Stimulated activated CD4-positive, alpha-beta T cell treated with anti-CD3 and anti-CD28 coated beads, Interleukin-2, amount 100 ng/mL, for 24 hours (primary cell): Measurements from ENCODE around the gene SLC25A29.
A peak's percentile ranks its signal among the peaks of the same experiment; 100 is the strongest.
"Not testable (repeated sequence)": the region's sequence is repeated elsewhere in the genome, so short reads cannot be mapped to it uniquely, and the experiment has no call there.

Experiments
- DNase-seq, 2 donors: peaks; one replicate each; pipeline ENCODE4 v3.0.0-alpha.2; 2020

SLC25A29 gene

GRCh38 chr14:100292776-100293461, 13.3 kb downstream of the SLC25A29 start:
- DNase-seq, result no peak

GRCh38 chr14:100292301-100292775, 13.9 kb downstream of the SLC25A29 start:
- DNase-seq, result no peak

DNA sequence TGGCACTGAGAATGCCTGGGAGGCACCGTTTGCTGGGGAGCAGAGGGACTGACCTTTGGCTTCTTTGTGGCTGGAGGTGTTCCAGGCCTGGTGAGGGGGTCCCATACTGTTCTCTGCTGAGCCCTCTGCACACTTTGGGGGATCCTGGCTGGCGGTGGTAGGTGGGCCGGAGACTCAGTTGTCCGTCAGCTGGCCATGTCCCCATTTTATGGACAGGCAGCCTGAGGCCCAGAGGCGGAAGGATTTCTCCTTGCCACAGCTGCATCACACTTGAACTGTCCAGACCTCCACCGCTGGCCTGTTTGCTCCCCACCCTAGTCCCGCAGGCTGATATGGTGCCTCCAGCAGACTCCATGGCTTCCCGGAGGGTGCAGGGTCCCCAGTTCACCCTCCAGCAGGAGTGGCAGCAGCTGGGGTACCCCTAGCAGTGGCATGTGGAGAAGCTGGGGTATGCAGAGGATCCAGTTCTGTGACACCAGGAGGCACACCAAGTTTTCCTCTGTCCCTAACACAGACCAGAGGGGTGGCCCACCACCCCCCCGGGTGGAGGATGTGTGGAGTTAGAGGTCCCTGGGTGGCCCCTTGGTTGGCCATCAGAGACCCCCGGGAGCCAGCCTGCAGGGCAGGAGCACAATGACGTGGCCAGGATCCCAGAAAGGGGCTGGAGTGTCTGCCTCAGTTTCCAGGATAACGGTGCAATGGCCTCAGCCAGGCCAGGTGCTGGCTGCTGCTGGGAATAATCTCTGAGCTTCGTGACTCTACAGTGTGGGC, 14.8 kb downstream of the SLC25A29 start:
- no peak for DNase-seq

DNA sequence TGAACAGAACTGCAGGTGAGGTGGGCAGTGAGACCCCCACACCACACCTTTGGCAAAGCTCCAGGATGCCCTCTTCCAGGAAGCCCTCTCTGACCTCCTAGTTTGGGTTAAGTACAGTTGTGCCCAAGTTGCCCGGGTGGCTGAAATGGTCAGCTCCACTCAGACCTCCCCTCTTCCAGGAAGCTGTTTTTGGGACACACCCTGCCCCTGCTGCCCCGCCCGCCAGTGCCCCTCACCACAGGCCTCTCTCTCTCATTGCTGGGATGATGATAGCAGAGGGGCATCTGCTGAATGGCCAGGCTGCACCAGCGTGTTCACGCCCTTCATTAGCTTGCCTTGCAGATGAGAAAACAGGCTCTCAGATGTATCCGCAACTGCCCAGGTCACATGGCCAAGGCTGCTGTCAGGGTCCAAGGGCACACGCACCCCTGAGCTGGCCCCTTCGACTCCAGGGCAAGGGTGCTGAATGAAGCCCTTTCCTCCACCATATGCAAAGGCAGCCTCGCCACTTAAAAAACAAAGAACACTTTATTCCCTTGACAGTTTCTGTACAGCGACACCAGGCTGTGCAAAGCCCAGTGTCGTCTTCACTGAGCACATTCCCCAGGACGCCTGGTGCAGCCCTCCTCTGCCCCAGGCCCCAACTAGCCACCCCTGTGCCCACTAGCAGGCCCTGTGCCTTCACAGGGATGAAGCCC, 15.5 kb downstream of the SLC25A29 start:
- no peak for DNase-seq

DNA sequence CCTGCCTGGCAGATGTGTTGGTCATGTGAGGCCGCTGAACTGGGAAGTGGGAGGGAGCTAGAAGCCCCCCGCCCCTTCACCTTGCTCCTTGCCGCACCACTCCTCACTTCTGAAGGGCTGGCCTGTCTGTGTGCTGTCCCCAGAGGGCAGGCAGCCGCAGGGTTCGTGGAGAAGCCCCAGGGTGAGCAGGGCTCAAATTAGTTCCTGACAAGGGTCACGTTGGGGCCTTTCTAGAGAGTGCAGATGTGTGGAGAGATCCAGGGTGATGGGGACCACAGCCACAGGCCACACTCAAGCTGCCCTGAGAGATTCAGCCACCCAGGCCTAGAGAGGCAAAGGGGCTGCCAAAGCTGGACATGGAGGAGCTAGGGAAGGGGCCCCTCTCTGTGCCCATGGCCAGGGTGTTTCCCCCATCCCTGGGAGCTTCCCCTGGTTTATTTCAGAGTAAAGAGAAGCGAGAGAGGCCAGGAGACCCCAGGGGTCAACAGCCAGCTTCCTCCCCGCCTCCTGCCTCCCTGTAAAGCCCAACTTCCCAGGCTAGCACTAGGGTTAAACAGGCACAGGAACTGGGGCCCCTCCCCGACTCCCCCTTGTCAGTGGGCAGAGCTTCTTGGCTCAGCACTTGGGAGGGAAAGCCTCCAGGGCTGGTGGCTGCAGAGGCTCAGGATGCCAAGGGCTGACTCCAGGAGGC, 16.2 kb downstream of the SLC25A29 start:
- no peak for DNase-seq

GRCh38 chr14:100288382-100289185, 17.7 kb downstream of the SLC25A29 start:
- DNase-seq, result no peak

DNA sequence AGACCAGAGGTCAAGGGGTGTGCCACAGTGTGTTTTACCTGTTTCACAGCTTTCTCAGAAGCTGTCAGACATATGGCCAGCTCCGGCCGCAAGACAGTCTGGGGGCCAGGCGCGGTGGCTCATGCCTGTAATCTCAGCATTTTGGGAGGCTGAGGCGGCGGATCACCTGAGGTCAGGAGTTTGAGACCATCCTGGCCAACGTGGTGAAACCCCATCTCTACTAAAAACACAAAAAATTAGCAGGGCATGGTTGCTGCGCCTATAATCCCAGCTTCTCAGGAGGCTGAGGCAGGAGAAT, 18.3 kb downstream of the SLC25A29 start:
- DNase-seq, result not testable (repeated sequence)

GRCh38 chr14:100287202-100287997, 18.8 kb downstream of the SLC25A29 start:
- DNase-seq, result no peak

GRCh38 chr14:100286484-100287191, 19.6 kb downstream of the SLC25A29 start:
- DNase-seq, result no peak

GRCh38 chr14:100285913-100286400, 20.3 kb downstream of the SLC25A29 start:
- DNase-seq, result no peak

- peak; percentile 82 to 84 for DNase-seq
Observed at GRCh38 chr14:100285021-100285912, 21.0 kb downstream of the SLC25A29 start.

- no peak for DNase-seq
Observed at GRCh38 chr14:100283984-100284881, 22.0 kb downstream of the SLC25A29 start.

DNA sequence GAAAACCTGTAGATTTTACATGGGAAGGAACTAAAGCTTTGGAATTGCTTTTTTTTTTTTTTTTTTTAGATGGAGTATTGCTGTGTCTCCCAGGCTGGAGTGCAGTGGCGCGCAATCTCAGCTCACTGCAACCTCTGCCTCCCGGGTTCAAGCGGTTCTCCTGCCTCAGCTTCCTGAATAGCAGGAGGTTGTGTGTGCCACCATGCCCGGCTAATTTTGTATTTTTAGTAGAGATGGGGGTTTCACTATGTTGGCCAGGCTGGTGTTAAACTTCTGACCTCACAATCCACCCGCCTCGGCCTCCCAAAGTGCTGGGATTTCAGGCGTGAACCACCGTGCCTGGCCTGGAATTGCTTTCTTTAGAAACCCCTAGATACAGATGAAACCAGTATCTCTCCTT, 22.8 kb downstream of the SLC25A29 start:
- DNase-seq, result not testable (repeated sequence)

- no peak for DNase-seq
Observed at GRCh38 chr14:100282766-100283419, 23.4 kb downstream of the SLC25A29 start.

DNA sequence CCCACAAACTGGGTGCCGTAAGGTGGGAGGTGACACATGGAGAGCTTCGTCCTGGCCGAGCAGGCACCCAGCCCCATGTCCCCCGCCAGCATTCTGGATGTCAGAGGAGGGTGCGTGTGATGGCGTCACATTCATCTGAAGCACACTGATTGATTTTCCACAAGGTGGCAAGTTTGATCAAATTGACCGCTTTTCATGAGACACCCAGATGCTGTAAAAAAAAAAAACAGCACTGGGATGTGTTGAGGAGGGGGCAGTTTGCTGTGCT, 24.2 kb downstream of the SLC25A29 start:
- DNase-seq, result no peak

- DNase-seq, result no peak
Observed at GRCh38 chr14:100281286-100282082, 24.8 kb downstream of the SLC25A29 start.

DNA sequence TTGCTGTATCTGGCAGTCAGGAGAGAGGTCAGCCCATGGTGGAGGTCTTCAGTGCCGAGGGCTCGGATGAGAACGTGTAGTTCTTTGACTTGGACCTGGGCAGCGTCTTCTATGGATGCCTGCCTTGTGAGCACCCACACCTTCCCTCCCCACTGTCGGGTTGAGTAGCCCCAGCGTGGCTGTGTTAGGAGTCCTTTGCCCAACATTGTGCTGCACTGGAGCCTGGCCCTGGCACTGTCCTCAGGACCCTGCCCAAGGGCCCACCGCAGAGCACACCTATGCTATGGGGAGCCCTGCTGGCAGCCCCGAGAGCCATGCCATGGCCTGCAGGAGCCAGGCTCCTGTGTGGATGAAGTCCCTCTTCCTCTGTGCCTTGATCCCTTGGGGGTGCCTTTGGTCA, 26.7 kb downstream of the SLC25A29 start:
- no peak for DNase-seq
